Hepatocyte (in vitro differentiated cells): ENCODE data around the gene LEMD3.

ENCODE experiments used
- CTCF ChIP-seq: fragments of 200-600 bp; sonication (generic); IDR thresholded peaks from 2 replicates; pipeline ENCODE4 v1.5.1; 2016; ENCODE audit warnings: antibody characterized with exemption, mild to moderate bottlenecking; ENCODE audit not compliant: poor library complexity
- EZH2 ChIP-seq: fragments of 200-600 bp; sonication (generic); IDR thresholded peaks from 2 replicates; pipeline ENCODE4 v1.6.1; 2016; ENCODE audit warnings: antibody characterized with exemption, mild to moderate bottlenecking, borderline replicate concordance
- EZH2phosphoT487 ChIP-seq: fragments of 200-600 bp; sonication (generic); IDR thresholded peaks from one replicate; pipeline ENCODE4 v1.6.1; 2018; ENCODE audit warnings: antibody characterized with exemption, mild to moderate bottlenecking, low read depth, moderate library complexity; ENCODE audit not compliant: unreplicated experiment, severe bottlenecking

- no peak for TF ChIP-seq CTCF
- no peak for TF ChIP-seq EZH2phosphoT487
- no peak for TF ChIP-seq EZH2
Measured at GRCh38 chr12:65237153-65237552, 67.8 kb downstream of the LEMD3 start.
